ENCODE results near the gene COPS3. TPM values are rescaled to one million over a fixed set of nuclear protein-coding genes. Genes with fewer than 3 reads are reported as not detected.

The COPS3 gene
- total RNA-seq, 1 experiment from 2014 or later: 157 TPM

DNA sequence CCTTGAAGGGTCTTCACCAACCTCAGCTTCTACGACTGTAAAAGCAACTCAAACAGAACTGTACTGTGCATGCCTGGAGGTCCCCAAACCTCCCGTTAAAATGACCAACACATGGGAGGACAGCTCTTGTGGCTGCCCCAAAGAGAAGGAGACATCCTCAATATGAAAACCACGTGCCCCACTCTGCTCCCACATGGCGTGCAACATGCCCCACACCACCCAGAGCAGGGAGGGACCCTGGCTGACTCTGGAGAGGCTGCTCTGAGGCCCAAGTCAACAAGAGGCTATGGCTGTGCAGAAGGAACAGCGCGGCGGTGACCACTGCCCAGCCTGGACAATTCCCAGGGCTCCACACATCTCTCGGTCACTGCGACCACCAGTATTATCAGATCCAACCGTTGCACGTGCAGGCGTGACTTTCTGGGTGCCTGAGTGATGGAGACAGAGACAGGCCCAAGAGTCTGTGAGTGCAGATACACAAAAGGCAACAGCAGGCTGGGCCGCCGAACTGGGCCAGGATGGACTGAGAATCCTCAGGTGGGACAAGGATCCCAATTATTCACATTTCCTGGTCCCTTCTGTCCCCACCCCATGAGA lies 76.3 kb downstream of the COPS3 start:
- peaks cover 15% of the 10 kb centered on the region for H3K36me3 ChIP-seq (ENCODE audit: insufficient read depth, low read length, poor library complexity, severe bottlenecking)
- ChIA-PET CTCF (no interaction called here), POLR2A (ENCODE audit: low non-redundant PET) (no interaction called here)
- H3K27me3 ChIP-seq (replicated peaks; ENCODE audit: insufficient read depth, low read depth, low read length, poor library complexity): no peaks in the 10 kb centered on the region
- no TSS peak for BruUV-seq (replicated peaks)
- DNase-seq (ENCODE audit: low spot score): no peak
- no peaks in the 10 kb centered on the region for H3K9me3 ChIP-seq (ENCODE audit: low read depth, low read length, poor library complexity, severe bottlenecking)
- H3K4me3 ChIP-seq (ENCODE audit: low read depth, low read length, poor library complexity, severe bottlenecking): peak overlapping the region; percentile 72
- intact Hi-C loops (cut with micrococcal nuclease; ENCODE audit: unreplicated experiment): loop anchor here (5.0 kb wide), 1 partner anchor 202 kb away; no protein-coding TSS in a partner anchor
- H3K27ac ChIP-seq (ENCODE audit: low read depth, low read length, poor library complexity, severe bottlenecking): no peak overlapping the region
- TF ChIP-seq, protein P1, sequence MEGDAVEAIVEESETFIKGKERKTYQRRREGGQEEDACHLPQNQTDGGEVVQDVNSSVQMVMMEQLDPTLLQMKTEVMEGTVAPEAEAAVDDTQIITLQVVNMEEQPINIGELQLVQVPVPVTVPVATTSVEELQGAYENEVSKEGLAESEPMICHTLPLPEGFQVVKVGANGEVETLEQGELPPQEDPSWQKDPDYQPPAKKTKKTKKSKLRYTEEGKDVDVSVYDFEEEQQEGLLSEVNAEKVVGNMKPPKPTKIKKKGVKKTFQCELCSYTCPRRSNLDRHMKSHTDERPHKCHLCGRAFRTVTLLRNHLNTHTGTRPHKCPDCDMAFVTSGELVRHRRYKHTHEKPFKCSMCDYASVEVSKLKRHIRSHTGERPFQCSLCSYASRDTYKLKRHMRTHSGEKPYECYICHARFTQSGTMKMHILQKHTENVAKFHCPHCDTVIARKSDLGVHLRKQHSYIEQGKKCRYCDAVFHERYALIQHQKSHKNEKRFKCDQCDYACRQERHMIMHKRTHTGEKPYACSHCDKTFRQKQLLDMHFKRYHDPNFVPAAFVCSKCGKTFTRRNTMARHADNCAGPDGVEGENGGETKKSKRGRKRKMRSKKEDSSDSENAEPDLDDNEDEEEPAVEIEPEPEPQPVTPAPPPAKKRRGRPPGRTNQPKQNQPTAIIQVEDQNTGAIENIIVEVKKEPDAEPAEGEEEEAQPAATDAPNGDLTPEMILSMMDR (conservative IDR thresholded peaks at IDR 0.05; ENCODE audit: low read depth, low read length): no peak
- no peak for TF ChIP-seq EZH2 (IDR thresholded peaks at IDR 0.05; ENCODE audit: borderline replicate concordance, low read depth, low read length, poor library complexity, severe bottlenecking)
- H3K4me1 ChIP-seq (ENCODE audit: insufficient read depth, low read length, poor library complexity, severe bottlenecking): peaks cover 18% of the 10 kb centered on the region

DNA sequence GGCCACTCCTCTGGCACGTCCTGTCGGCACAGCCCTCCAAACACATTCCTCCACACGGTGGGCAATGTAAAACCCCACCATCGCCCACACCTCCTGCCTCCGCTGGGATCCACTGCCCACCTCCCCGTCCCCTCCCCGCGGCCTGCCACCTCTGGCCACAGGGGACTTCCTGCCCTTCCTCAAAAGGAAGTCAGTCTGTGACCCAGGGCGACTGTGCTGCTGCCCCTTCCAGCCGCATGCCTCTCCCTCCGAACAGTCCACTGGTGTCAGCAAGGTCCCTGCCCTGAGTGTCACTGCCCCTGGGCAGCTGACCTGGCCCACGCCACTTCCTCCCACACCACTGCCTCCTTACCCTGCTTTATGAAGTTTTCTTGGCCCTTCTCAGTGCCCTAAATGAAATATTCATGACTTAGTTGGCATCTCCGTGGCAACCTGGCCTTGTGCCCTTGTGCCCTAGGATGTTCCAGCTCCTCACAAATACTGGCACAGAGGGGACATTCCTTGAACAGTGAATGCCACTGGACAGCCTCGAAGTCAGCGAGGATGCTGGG lies 76.9 kb downstream of the COPS3 start:
- no TSS peak for BruUV-seq (replicated peaks)
- no peaks in the 10 kb centered on the region for H3K9me3 ChIP-seq (ENCODE audit: low read depth, low read length, poor library complexity, severe bottlenecking)
- intact Hi-C loops (cut with micrococcal nuclease; ENCODE audit: unreplicated experiment): no loop called here
- ChIA-PET CTCF (no interaction called here), POLR2A (ENCODE audit: low non-redundant PET) (no interaction called here)
- TF ChIP-seq EZH2 (IDR thresholded peaks at IDR 0.05; ENCODE audit: borderline replicate concordance, low read depth, low read length, poor library complexity, severe bottlenecking): no peak
- TF ChIP-seq, protein P1 (conservative IDR thresholded peaks at IDR 0.05; ENCODE audit: low read depth, low read length): no peak
- H3K4me3 ChIP-seq (ENCODE audit: low read depth, low read length, poor library complexity, severe bottlenecking): peak overlapping the region; percentile 72
- no peak overlapping the region for H3K27ac ChIP-seq (ENCODE audit: low read depth, low read length, poor library complexity, severe bottlenecking)
- DNase-seq (ENCODE audit: low spot score): no peak
- H3K4me1 ChIP-seq (ENCODE audit: insufficient read depth, low read length, poor library complexity, severe bottlenecking): peaks cover 18% of the 10 kb centered on the region
- no peaks in the 10 kb centered on the region for H3K27me3 ChIP-seq (replicated peaks; ENCODE audit: insufficient read depth, low read depth, low read length, poor library complexity)
- H3K36me3 ChIP-seq (ENCODE audit: insufficient read depth, low read length, poor library complexity, severe bottlenecking): peaks cover 15% of the 10 kb centered on the region

DNA sequence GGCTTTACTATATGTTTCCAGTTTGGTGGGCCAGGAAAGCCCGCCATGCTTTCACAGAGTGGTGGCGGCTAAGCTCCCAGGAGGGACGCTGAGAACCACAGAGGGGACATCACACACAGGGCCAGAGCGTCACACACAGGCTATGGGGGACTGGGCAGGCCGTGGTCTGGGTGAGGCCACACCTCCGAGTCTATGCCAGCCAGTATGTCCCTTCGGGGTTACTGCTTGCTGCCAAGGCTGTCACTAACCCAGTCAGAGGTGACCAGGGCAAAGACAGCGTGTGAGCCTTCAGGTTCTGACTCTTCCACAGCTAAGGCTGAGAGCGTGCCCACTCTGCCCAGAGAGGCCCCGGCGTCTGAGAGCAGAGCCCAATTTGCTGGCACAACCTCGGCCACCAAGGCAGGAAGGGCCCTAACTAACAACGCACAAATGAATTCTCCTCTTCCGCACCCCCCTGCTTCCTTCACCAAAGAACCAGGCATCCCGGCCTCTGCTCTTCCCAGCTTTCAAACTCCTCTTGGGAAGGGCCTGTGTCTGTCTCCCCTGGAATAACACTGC lies 77.8 kb downstream of the COPS3 start:
- no TSS peak for BruUV-seq (replicated peaks)
- CTCF ChIA-PET: no interaction called here

More for the DNA sequence above, 77.8 kb downstream of the COPS3 start:
- H3K4me1 ChIP-seq (ENCODE audit: insufficient read depth, low read length, poor library complexity, severe bottlenecking): peaks cover 18% of the 10 kb centered on the region
- no peak overlapping the region for H3K27ac ChIP-seq (ENCODE audit: low read depth, low read length, poor library complexity, severe bottlenecking)
- H3K36me3 ChIP-seq (ENCODE audit: insufficient read depth, low read length, poor library complexity, severe bottlenecking): peaks cover 15% of the 10 kb centered on the region
- no peaks in the 10 kb centered on the region for H3K27me3 ChIP-seq (replicated peaks; ENCODE audit: insufficient read depth, low read depth, low read length, poor library complexity)
- TF ChIP-seq EZH2 (IDR thresholded peaks at IDR 0.05; ENCODE audit: borderline replicate concordance, low read depth, low read length, poor library complexity, severe bottlenecking): no peak
- TF ChIP-seq, protein P1 (conservative IDR thresholded peaks at IDR 0.05; ENCODE audit: low read depth, low read length): no peak
- H3K9me3 ChIP-seq (ENCODE audit: low read depth, low read length, poor library complexity, severe bottlenecking): no peaks in the 10 kb centered on the region
- H3K4me3 ChIP-seq (ENCODE audit: low read depth, low read length, poor library complexity, severe bottlenecking): no peak overlapping the region
- POLR2A ChIA-PET (ENCODE audit: low non-redundant PET): no interaction called here
- DNase-seq (ENCODE audit: low spot score): no peak
- intact Hi-C loops (cut with micrococcal nuclease; ENCODE audit: unreplicated experiment): no loop called here
